ENCODE results near the gene UBE2N.
A peak's percentile ranks its signal among the peaks of the same experiment; 100 is the strongest.

UBE2N gene

DNA sequence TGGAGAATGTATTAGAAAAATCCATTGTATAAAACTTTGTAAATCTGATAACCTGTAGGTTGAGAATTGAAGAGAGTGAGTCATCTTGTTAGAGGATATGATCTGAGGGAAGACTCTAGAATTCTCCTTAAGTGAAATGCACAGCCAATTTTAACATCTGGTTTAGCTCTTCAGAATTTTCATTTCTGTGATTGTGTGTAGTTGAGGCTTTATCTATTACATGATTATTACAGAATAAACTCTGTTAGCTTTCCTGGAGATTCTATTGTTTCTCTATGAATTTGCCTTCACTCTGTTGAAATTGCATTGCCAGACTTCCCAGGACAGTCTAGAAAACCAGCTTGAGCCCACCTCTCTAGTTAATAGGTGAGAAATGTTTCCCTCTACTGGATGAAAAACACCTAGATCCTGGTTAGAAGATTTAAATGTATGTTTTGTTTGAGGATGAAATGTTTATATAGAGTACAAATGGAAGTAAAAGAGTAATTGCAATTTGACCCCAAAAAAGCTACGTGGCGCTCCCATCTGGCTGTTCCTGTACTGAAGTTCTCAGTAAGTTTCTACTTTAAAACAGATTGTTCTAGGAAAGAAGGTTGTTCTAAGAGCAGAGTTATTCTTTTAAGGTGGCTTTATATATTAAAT lies 61.1 kb downstream of the UBE2N start:
- TF ChIP-seq ZFX (IDR thresholded peaks at IDR 0.05): no peak
- TF ChIP-seq, protein P1, sequence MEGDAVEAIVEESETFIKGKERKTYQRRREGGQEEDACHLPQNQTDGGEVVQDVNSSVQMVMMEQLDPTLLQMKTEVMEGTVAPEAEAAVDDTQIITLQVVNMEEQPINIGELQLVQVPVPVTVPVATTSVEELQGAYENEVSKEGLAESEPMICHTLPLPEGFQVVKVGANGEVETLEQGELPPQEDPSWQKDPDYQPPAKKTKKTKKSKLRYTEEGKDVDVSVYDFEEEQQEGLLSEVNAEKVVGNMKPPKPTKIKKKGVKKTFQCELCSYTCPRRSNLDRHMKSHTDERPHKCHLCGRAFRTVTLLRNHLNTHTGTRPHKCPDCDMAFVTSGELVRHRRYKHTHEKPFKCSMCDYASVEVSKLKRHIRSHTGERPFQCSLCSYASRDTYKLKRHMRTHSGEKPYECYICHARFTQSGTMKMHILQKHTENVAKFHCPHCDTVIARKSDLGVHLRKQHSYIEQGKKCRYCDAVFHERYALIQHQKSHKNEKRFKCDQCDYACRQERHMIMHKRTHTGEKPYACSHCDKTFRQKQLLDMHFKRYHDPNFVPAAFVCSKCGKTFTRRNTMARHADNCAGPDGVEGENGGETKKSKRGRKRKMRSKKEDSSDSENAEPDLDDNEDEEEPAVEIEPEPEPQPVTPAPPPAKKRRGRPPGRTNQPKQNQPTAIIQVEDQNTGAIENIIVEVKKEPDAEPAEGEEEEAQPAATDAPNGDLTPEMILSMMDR (conservative IDR thresholded peaks at IDR 0.05): peak; percentile 53
- H3K27ac ChIP-seq: no peak overlapping the region

DNA sequence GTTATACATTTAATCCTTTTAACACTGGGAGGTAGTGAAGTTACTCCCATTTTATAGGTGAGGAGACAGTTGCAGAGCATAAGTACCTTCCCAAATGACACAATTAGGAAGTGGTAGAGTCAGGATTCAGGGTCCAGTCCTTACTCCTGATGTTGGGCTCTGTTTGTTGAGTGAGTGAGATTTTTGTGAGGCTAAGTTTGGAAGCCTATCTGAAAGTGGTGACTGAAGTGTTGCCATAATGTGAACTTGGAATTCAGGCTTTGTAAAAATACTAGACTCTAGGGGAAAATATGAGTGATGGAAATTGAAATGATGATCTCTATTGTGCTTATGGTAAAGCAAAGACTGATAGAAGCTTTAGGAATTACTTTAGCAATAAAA lies 61.8 kb downstream of the UBE2N start:
- no peak overlapping the region for H3K27ac ChIP-seq
- TF ChIP-seq ZFX (IDR thresholded peaks at IDR 0.05): no peak
- TF ChIP-seq, protein P1 (conservative IDR thresholded peaks at IDR 0.05): no peak

- TF ChIP-seq, protein P1 (conservative IDR thresholded peaks at IDR 0.05): no peak
- TF ChIP-seq ZFX (IDR thresholded peaks at IDR 0.05): no peak
- peak overlapping the region; percentile 94; the same call in 1 of the 2 replicates for H3K27ac ChIP-seq
Measured at GRCh38 chr12:93379326-93379980, 62.3 kb downstream of the UBE2N start.

GRCh38 chr12:93378998-93379325 lies 62.8 kb downstream of the UBE2N start:
- TF ChIP-seq, protein P1 (conservative IDR thresholded peaks at IDR 0.05): no peak
- TF ChIP-seq ZFX (IDR thresholded peaks at IDR 0.05): no peak
- H3K27ac ChIP-seq: peak overlapping the region; percentile 94

- peak overlapping the region; percentile 94 for H3K27ac ChIP-seq
Measured at GRCh38 chr12:93378196-93378997, 63.4 kb downstream of the UBE2N start.

DNA sequence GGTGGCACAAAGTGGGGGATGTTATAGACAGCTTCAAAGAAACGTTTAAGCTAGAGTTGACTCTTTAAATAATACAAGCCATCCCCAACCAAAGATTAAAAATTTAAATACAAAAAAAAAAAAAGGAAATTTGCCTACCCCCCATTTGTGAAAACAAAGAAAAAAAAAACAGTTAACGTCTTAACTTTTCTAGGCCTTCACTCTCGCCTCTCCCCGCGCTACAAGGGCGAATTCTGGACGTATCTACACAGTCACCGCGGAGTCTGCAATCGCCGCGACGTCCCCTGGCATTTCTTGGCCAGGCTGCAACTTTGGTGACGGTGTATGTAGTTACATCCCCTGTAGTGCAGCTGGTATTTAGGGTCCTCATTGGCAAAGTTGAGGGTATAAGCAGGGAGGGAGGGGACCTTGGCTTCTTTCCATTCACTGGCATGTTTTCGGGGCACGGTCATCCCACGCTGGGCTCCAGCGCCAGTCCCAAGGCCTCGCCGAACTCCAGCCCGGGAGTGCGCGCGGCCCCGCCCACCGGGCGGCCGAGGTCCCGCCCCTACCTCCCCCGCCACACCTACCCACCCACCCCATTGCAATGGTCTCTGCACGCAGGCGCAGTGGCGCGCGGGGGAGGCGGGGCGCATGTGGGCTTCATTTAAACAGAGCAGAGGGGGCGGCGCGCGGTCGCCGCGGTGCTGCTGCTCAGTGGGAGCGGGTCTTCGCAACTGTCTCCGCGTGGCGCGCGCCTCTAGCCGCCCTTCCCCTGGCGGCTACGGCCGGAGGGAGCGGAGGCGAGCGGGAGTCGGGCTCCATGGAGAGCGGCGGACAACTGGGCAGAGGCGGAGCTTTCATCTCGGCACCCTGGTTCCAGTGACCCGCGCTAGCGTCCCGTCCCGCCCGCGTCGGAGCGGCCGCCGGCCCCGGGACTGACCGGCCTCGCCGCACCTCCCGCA lies 64.2 kb downstream of the UBE2N start, which contains the start of gene NUDT4:
Gene NUDT4, plus strand, starts transcription at position 674 of the 944 bp plus-strand sequence. CDS start 398 bp downstream, outside the sequence.
- H3K27ac ChIP-seq: peak within 1 kb of the TSS; percentile 94
- no peak for TF ChIP-seq ZFX (IDR thresholded peaks at IDR 0.05)
- TF ChIP-seq, protein P1 (conservative IDR thresholded peaks at IDR 0.05): no peak

Measured in C4-2B (cell line).